Measurements from ENCODE around the gene TOLLIP.

- TF ChIP-seq CTCF (conservative IDR thresholded peaks at IDR 0.05) (no peak), EZH2 (IDR thresholded peaks at IDR 0.05; ENCODE audit: low read depth) (no peak)
Measured at GRCh38 chr11:1262172-1263006, 47.0 kb downstream of the TOLLIP start.
